NCI-H1105 (cell line): Measurements from ENCODE around the gene G6PC1.

Experiments used
- DNase-seq: peaks from one replicate; lab custom pipeline; 2025; lab: John Stamatoyannopoulos, UW

Gene G6PC1

GRCh38 chr17:42937712-42938596 lies 37.4 kb downstream of the G6PC1 start:
- DNase-seq, result peak; percentile 16

- DNase-seq, result no peak
These were observed 43.6 kb downstream of the G6PC1 start for GRCh38 chr17:42944211-42944610.

GRCh38 chr17:42946812-42947211 lies 46.2 kb downstream of the G6PC1 start:
- no peak for DNase-seq

- DNase-seq, result no peak
These were observed 49.6 kb downstream of the G6PC1 start for GRCh38 chr17:42950044-42950783.
